ENCODE data around the gene ANKRD13D.

DNA sequence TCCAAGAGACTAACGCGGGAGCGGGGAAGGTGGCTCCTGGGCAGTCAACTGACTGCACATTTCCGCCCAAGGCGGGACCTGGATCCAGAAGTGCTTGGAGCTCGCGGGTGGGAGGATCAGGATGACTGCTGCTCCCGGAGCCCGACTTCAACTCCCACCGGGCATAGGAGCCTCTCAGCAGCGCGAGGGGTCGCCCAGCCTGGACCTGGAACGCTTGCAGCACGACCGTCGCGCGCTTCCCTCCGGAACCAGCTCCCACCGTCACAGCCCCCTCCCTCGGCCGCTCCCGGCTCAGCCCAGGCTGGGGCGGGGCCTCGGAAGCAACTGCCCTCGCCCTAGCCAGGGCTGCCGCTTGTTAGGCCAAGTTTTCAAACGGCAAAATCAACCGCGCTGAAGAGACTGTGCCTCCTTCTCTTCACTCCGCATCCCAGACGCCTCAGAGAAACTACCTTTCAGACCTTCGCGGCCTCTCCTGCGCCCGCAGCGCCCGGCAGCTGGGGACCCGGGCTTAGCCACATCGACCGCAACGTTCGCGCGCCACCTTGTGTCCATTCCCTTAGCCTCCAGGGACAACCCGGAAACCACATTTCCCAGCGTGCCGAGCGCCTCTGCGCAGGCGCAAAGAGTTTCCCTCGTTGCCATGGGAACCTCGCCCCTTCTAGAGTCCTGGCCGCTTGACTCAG, 28.2 kb downstream of the ANKRD13D start:
- TF ChIP-seq, protein P1, sequence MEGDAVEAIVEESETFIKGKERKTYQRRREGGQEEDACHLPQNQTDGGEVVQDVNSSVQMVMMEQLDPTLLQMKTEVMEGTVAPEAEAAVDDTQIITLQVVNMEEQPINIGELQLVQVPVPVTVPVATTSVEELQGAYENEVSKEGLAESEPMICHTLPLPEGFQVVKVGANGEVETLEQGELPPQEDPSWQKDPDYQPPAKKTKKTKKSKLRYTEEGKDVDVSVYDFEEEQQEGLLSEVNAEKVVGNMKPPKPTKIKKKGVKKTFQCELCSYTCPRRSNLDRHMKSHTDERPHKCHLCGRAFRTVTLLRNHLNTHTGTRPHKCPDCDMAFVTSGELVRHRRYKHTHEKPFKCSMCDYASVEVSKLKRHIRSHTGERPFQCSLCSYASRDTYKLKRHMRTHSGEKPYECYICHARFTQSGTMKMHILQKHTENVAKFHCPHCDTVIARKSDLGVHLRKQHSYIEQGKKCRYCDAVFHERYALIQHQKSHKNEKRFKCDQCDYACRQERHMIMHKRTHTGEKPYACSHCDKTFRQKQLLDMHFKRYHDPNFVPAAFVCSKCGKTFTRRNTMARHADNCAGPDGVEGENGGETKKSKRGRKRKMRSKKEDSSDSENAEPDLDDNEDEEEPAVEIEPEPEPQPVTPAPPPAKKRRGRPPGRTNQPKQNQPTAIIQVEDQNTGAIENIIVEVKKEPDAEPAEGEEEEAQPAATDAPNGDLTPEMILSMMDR (conservative IDR thresholded peaks at IDR 0.05; ENCODE audit: low read depth, low read length): peak; percentile 96
- no peak for TF ChIP-seq EZH2 (IDR thresholded peaks at IDR 0.05; ENCODE audit: low read length, unreplicated experiment)
